GM18858 (cell line): ENCODE results near the gene IZUMO4.
"Not testable (repeated sequence)": the region's sequence is repeated elsewhere in the genome, so short reads cannot be mapped to it uniquely, and the experiment has no call there.

Experiments used
- ATAC-seq: cut with Tn5 transposase; IDR thresholded peaks from one replicate; pipeline ENCODE4 v1.9.1; 2021; ENCODE audit not compliant: unreplicated experiment

Gene IZUMO4

GRCh38 chr19:2080336-2080988, 16.3 kb upstream of the IZUMO4 start:
- ATAC-seq: no peak

DNA sequence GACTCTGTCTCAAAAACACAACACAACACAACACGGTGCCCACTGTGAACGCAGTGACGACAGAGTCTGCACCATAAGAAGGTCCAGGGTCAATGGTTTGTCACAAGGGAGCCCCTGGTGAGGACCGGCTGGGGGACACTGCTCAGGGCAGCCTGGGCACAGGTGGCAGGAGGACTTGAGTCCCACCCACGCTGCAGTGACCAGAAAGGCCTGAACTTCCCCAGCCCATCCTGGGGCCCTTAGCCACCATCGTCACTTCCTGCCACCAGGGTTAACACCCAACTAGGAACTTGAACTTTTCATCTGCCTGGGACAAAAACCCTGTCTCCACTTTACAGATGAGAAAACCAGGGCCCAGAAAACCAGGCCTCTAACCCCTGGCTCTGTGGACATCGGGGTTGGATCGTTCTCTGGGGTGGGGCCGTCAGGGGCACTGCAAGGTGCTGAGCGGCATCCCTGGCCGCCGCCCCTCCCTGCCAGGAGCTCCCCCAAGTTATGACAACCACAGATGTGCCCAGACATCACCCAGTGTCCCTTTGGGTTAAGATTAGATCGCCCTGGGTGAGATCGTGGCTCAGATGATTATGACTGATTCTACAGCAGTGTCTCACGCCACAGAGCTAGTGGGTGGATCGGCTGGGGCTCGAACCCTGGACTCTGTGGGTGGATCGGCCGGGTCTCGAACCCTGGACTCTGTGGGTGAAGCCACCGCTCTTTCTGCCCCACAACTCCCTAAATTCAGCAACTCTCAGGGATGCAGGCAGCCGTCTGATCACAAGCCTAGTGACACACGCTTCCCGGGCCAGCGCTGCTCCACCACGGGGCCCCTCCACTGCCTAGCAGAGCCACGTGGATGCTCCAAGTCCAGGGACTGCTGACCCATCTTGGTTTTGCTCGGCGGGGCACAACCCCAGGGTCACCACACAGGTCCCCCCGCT, 14.6 kb upstream of the IZUMO4 start:
- ATAC-seq: no peak

GRCh38 chr19:2083174-2083854, 13.4 kb upstream of the IZUMO4 start:
- no peak for ATAC-seq

DNA sequence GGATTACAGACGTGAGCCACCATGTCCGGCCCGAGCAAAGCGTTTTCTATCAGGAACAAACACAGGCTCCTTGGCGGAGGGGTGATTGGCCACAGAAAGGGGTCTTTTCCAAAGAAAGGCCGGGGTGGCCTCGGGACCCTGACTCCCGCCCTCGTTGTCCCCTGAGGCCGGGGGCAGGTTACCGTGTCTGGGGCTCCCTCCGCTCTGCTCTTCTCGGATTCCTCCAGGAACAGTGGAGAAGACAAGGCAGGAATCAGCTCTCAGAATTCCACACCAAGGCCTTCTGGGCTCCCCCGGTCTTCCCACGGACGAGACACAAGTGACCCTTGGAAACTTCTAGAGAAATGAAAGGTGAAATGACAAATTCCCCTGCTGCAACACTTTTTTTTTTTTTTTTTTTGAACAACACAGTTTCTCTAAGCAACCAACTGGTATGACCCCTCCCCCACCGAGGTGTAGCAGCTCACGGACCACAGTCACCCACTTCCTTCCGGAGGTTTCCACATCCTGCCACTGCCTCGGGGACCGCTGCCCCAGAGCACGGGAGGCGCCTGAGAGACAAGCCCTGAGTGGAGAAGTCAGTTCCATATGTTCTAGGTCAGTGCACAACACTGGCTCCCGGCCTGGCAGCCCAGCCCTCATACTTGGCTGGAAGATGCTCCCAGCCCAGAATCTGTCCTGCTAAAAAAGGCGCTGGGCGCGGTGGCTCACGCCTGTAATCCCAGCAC, 11.6 kb upstream of the IZUMO4 start:
- no peak for ATAC-seq

DNA sequence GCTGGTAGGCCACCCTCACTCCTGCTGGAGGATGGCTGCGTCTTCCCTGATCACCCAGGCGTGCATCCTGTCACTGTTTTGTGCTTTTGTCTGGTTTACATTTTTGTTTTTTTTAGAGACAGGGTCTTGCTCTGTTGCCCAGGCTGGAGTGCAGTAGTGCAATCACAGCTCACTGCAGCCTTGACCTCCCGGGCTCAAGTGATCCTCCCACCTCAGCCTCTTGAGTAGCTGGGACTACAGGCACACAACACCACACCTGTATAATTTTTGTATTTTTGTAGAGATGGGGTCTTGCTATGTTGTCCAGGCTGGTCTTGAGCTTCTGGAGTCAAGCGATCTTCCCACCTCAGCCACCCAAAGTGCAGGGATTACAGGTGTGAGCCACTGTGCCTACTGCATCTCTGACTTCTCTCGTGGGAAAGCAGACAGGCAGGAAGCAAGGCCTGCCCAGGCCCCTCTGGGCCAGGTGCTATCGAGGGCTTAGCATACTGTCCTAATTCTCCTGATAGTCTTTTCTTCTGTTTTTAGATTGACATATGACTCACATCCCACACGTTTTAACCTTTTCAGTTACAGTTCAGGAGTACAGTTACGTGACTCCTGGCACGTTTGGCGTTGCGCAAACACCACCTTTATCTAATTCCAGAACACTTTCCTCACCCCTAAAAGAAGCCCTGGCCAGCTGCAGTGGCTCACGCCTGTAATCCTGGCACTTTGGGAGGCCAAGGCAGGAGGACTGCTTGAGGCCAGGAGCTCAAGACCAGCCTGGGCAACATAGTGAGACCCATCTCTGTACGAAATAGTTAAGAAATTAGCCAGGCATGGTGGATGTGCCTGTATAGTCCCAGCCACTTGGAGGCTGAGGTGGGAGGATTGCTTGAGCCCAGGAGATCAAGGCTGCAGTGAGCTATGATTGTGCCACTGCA, 9.8 kb upstream of the IZUMO4 start:
- not testable (repeated sequence) for ATAC-seq

- no peak for ATAC-seq
These were observed 9.1 kb upstream of the IZUMO4 start for GRCh38 chr19:2087621-2088100.

DNA sequence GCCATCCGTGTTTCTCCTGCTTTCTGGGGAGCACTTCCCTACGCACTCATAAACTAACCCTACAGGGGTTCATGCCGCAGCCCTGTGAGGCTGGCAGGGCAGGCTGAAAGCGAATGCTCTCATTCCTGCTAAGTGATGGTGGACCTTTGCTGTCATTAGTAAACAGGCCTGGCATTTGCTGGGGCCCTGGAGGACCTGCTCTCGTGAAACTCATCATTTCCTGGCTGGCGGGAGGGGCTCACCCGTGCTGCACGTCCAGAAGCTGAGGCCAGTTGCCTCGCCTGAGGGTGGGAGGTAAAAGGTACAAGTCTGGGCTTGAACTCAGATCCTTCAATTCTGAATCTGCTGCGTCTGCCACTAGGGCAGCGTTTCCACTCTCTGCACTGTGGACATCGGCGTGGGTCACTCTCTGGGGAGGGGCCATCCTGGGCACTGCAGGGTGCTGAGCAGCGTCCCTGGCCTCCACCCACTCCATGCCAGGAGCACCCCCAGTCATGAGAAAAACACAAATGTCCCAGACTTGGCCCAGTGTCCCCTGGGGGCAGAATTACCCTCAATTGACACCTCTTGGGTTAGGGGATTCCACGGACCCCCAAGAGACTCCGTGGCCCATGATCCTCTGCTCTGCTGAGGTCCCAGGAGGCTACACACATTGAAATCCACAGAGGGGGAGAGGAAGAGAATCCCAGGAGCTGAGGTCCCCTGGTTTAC, 7.6 kb upstream of the IZUMO4 start:
- no peak for ATAC-seq

- no peak for ATAC-seq
These were observed 7.0 kb upstream of the IZUMO4 start for GRCh38 chr19:2089727-2090053.

DNA sequence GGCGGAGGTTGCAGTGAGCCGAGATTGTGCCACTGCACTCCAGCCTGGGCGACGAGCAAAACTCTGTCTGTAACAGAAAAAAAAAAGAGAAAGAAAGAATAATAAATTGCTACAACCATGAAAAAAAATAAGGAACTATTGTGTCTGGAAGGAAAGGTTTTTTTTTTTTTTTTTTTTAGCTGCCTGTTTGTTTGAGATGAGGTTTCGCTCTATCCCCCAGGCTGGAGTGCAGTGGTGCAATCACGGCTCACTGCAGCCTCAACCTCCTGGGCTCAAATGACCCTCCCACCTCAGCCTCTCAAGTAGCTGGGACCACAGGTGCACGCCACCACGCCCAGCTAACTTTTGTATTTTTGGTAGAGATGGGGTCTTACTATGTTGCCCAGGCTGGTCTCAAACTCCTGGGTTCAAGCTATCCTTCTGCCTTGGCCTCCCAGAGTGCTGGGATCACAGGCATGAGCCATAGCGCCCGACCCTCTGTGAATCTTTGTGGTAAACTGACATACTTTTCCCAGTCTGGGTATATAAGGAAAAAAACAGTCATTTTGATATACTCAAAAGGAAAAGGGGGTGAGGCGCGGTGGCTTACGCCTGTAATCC, 4.7 kb upstream of the IZUMO4 start:
- ATAC-seq: not testable (repeated sequence)

DNA sequence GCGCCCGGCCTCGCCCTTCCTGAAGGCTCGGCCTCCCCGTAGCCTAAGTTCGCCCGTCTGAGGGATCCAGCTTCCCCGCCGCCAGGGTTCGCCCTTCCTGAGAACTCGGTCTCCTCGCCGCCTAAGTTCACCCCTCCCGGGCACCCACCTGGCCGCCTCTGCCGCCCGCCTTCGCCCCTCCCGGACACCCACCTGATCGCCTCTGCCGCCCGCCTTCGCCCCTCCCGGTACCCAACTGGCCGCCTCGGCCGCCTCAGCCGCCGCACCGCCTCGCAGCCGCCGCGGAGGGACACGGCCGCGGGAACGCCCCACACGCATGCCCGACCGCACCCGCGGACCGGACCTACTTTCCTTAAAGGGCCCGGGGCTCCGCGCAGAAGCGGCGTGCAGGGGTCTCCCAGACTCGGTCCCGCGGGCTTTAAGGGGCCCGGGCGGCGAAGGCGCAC, 658 bp upstream of the IZUMO4 start, which contains the start of gene MOB3A:
MOB3A (minus strand) TSS at position 293 of the 446 bp plus-strand sequence. CDS start 17,766 bp downstream, outside the sequence.
- ATAC-seq: peak; percentile 28

DNA sequence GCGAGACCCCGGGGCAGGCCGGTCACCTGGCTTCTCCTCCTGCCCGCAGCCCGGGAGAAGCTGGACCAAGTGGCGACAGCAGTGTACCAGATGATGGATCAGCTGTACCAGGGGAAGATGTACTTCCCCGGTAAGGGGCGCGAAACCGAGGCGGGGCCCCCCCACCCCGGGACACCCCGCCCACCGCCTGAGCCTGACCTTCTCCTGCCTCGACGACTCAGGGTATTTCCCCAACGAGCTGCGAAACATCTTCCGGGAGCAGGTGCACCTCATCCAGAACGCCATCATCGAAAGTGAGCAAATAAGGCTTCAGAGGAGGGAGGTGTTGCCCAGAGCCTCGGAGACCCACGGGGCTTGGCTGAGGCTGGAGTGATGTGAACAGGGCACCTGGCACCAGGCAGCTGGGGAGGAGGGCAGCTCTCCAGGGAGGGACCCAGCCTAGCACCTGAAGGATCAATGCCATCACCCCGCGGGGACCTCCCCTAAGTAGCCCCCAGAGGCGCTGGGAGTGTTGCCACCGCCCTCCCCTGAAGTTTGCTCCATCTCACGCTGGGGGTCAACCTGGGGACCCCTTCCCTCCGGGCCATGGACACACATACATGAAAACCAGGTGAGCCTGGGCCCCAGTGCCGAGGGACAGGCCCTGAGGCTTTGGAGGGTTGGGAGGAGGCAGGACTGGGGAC, 629 bp downstream of the IZUMO4 start:
- no peak for ATAC-seq

- ATAC-seq: no peak
These were observed 1.2 kb downstream of the IZUMO4 start for GRCh38 chr19:2097886-2098327.

DNA sequence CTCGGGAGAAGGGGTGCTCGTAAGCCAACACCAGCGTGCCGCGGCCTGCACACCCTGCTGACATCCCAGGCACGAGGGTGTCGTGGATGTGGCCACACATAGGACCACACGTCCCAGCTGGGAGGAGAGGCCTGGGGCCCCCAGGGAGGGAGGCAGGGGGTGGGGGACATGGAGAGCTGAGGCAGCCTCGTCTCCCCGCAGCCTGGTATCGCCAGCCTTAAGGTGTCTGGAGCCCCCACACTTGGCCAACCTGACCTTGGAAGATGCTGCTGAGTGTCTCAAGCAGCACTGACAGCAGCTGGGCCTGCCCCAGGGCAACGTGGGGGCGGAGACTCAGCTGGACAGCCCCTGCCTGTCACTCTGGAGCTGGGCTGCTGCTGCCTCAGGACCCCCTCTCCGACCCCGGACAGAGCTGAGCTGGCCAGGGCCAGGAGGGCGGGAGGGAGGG, 2.4 kb downstream of the IZUMO4 start:
- no peak for ATAC-seq

- no peak for ATAC-seq
These were observed 3.4 kb downstream of the IZUMO4 start for GRCh38 chr19:2099937-2100718.

DNA sequence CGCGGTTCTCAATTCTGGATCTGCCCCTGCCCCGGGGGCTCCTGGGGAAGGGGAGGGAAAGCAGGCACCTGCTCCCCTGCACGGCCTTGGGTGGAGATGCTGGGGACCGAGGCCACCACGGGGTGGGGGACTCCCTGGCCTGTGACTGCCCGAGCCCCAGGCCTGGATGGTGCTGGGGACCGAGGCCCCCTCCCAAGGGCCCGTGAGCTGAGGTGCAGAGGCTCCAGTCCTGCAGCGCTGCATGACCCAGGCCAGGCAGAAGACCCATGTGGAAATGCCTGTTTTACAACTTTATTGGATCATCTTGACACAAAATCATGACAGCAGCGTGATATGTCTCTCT, 4.0 kb downstream of the IZUMO4 start:
- no peak for ATAC-seq

GRCh38 chr19:2101417-2102335, 5.0 kb downstream of the IZUMO4 start:
- ATAC-seq: no peak
